Endodermal cell (in vitro differentiated cells): Measurements from ENCODE around the gene SRRM1. TPM values are rescaled to one million over a fixed set of nuclear protein-coding genes. Genes with fewer than 3 reads are reported as not detected.
"Not testable (repeated sequence)": the region's sequence is repeated elsewhere in the genome, so short reads cannot be mapped to it uniquely, and the experiment has no call there.

Source experiments
- DNase-seq: peaks from one replicate; pipeline ENCODE4 v3.0.0-alpha.2; 2017
- H3K27ac ChIP-seq: 2 replicates; pipeline ENCODE4 v1.5.1; 2013; ENCODE audit warnings: mild to moderate bottlenecking, low read depth, low read length, moderate library complexity
- H3K27me3 ChIP-seq: 2 replicates; pipeline ENCODE4 v1.6.1; 2013; ENCODE audit warnings: mild to moderate bottlenecking, low read length, moderate library complexity; ENCODE audit not compliant: insufficient read depth, control insufficient read depth, poor library complexity, severe bottlenecking
- H3K36me3 ChIP-seq: 2 replicates; pipeline ENCODE4 v1.7.0; 2013; ENCODE audit warnings: mild to moderate bottlenecking, low read length, moderate library complexity; ENCODE audit not compliant: control insufficient read depth, insufficient read depth
- H3K4me1 ChIP-seq: one replicate; pipeline ENCODE4 v1.7.0; 2013; ENCODE audit warnings: low read length; ENCODE audit not compliant: control insufficient read depth, insufficient read depth
- H3K4me3 ChIP-seq: 2 replicates; pipeline ENCODE4 v1.5.1; 2013; ENCODE audit warnings: mild to moderate bottlenecking, low read length, moderate library complexity
- H3K9ac ChIP-seq: 2 replicates; pipeline ENCODE4 v1.6.1; 2013; ENCODE audit warnings: mild to moderate bottlenecking, low read length, moderate library complexity; ENCODE audit not compliant: poor library complexity, severe bottlenecking; ENCODE audit errors: extremely low read depth
- H3K9me3 ChIP-seq: 2 replicates; pipeline ENCODE4 v1.6.1; 2013; ENCODE audit warnings: mild to moderate bottlenecking, low read length, moderate library complexity; ENCODE audit not compliant: control insufficient read depth
- H3K27ac Mint-ChIP-seq: 2 replicates; pipeline ENCODE4 v1.8.0; 2020; ENCODE audit warnings: mixed read lengths
- H3K27me3 Mint-ChIP-seq: 2 replicates; pipeline ENCODE4 v1.8.0; 2021; ENCODE audit warnings: mild to moderate bottlenecking, mixed read lengths; ENCODE audit not compliant: insufficient read depth
- H3K36me3 Mint-ChIP-seq: 2 replicates; pipeline ENCODE4 v1.8.0; 2020; ENCODE audit warnings: low read depth, mixed read lengths
- H3K4me1 Mint-ChIP-seq: 2 replicates; pipeline ENCODE4 v1.8.0; 2020; ENCODE audit warnings: mixed read lengths
- H3K4me3 Mint-ChIP-seq: 2 replicates; pipeline ENCODE4 v1.8.0; 2020; ENCODE audit warnings: mild to moderate bottlenecking, moderate library complexity, mixed read lengths
- H3K9me3 Mint-ChIP-seq: 2 replicates; pipeline ENCODE4 v1.8.0; 2020; ENCODE audit warnings: mild to moderate bottlenecking, mixed read lengths
- whole genome bisulfite sequencing, 2 experiments: methylation state at CpG; one replicate each; pipeline versions ENCODE4 v1.1.5 to v1.1.7; 2013; ENCODE audit warnings: missing lambda C conversion rate in 2 of 2, mixed read lengths in 1 of 2; ENCODE audit not compliant: insufficient coverage in 1 of 2, insufficient read length in 1 of 2; 5-methylcytosine and 5-hydroxymethylcytosine counted together
- total RNA-seq, 2 donors: library from RNA; stranded (reverse); fragmentation: NEBNext Ultra II Directional in 1 of 2; extraction: Animal tissue kit (Norgen Biotek cat#: 25700) in 1 of 2; gene quantifications; 2 replicates in 1 of 2; 3 replicates in 1 of 2; pipeline ENCODE4 v1.2.1, GENCODE V29; 2021
- TF ChIP-seq, protein P1 (sequence below): fragments of 200-600 bp; sonication (generic); conservative IDR thresholded peaks from 2 replicates; pipeline ENCODE4 v1.5.0; 2021; ENCODE audit warnings: antibody characterized with exemption, mild to moderate bottlenecking

SRRM1 gene
- total RNA-seq, 2 donors from 2014 or later: 233 to 293 TPM

- H3K9me3 Mint-ChIP-seq: peaks cover 9% of the 10 kb centered on the region
- no peak for DNase-seq
- H3K4me3 ChIP-seq: no peak overlapping the region
Measured at GRCh38 chr1:24696041-24696755, 53.1 kb downstream of the SRRM1 start.

DNA sequence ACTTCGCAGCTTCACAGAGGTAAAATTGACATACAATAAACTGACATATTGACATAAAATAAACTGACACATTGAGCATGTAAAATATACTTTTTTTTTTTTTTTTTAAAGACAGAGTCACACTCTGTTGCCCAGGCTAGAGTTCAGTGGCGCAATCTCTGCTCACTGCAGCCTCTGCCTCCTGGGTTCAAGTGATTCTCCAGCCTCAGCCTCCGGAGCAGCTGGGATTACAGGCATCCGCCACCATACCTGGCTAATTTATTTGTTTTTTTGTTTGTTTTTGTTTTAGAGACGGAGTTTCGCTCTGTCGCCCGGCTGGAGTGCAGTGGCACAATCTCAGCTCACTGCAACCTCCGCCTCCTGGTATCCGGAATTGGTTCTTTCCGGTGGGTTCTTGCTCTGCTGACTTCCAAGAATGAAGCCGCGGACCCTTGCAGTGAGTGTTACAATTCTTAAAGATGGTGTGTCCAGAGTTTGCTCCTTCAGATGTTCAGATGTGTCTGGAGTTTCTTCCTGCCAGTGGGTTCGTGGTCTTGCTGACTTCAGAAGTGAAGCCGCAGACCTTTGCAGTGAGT is 53.7 kb downstream of the SRRM1 start:
- Mint-ChIP-seq H3K27ac (no peak overlapping the region), H3K36me3 (no peaks in the 10 kb centered on the region)

More at GRCh38 chr1:24696041-24696755, 53.1 kb downstream of the SRRM1 start:
- H3K36me3 ChIP-seq: no peaks in the 10 kb centered on the region
- Mint-ChIP-seq H3K36me3 (no peaks in the 10 kb centered on the region), H3K27ac (no peak overlapping the region), H3K4me1 (peaks cover 12% of the 10 kb centered on the region), H3K27me3 (no peaks in the 10 kb centered on the region), H3K4me3 (no peak overlapping the region)
- H3K27ac ChIP-seq: no peak overlapping the region
- TF ChIP-seq, protein P1, sequence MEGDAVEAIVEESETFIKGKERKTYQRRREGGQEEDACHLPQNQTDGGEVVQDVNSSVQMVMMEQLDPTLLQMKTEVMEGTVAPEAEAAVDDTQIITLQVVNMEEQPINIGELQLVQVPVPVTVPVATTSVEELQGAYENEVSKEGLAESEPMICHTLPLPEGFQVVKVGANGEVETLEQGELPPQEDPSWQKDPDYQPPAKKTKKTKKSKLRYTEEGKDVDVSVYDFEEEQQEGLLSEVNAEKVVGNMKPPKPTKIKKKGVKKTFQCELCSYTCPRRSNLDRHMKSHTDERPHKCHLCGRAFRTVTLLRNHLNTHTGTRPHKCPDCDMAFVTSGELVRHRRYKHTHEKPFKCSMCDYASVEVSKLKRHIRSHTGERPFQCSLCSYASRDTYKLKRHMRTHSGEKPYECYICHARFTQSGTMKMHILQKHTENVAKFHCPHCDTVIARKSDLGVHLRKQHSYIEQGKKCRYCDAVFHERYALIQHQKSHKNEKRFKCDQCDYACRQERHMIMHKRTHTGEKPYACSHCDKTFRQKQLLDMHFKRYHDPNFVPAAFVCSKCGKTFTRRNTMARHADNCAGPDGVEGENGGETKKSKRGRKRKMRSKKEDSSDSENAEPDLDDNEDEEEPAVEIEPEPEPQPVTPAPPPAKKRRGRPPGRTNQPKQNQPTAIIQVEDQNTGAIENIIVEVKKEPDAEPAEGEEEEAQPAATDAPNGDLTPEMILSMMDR: no peak
- H3K27me3 ChIP-seq: no peaks in the 10 kb centered on the region
- no peak overlapping the region for H3K9ac ChIP-seq
- H3K9me3 ChIP-seq: no peaks in the 10 kb centered on the region
- WGBS, 2 experiments: 94% methylated on average over 4 to 5 of the region's 5 CpGs
- no peaks in the 10 kb centered on the region for H3K4me1 ChIP-seq

GRCh38 chr1:24697453-24698001 is 54.4 kb downstream of the SRRM1 start:
- H3K27me3 ChIP-seq, DNase-seq, H3K27me3 Mint-ChIP-seq, H3K4me3 Mint-ChIP-seq, H3K36me3 Mint-ChIP-seq, H3K36me3 ChIP-seq, H3K4me1 ChIP-seq, H3K9me3 ChIP-seq, H3K9me3 Mint-ChIP-seq, H3K4me3 ChIP-seq, H3K27ac ChIP-seq, H3K9ac ChIP-seq, H3K27ac Mint-ChIP-seq: not testable (repeated sequence)
- H3K4me1 Mint-ChIP-seq: peaks cover 12% of the 10 kb centered on the region
- WGBS, 2 experiments: 96 to 98% methylated on average over 6 to 7 of the region's 7 CpGs

More for the DNA sequence above, 53.7 kb downstream of the SRRM1 start:
- H3K27ac ChIP-seq: no peak overlapping the region
- no peak overlapping the region for H3K4me3 ChIP-seq
- Mint-ChIP-seq H3K27me3 (no peaks in the 10 kb centered on the region), H3K9me3 (peaks cover 6% of the 10 kb centered on the region), H3K4me1 (peaks cover 12% of the 10 kb centered on the region), H3K4me3 (no peak overlapping the region)
- H3K9ac ChIP-seq: no peak overlapping the region
- no peaks in the 10 kb centered on the region for H3K36me3 ChIP-seq
- no peaks in the 10 kb centered on the region for H3K9me3 ChIP-seq
- H3K4me1 ChIP-seq: no peaks in the 10 kb centered on the region
- 96% methylated on average over 12 to 15 of the region's 15 CpGs for WGBS, 2 experiments
- no peaks in the 10 kb centered on the region for H3K27me3 ChIP-seq
- TF ChIP-seq, protein P1: no peak
- DNase-seq: no peak

GRCh38 chr1:24698326-24698725 is 55.2 kb downstream of the SRRM1 start:
- DNase-seq, H3K4me3 Mint-ChIP-seq, H3K36me3 Mint-ChIP-seq, H3K27me3 Mint-ChIP-seq, H3K9me3 ChIP-seq, H3K27me3 ChIP-seq, H3K27ac ChIP-seq, H3K36me3 ChIP-seq, H3K4me3 ChIP-seq, H3K9ac ChIP-seq, H3K4me1 ChIP-seq, H3K27ac Mint-ChIP-seq, H3K9me3 Mint-ChIP-seq: not testable (repeated sequence)
- 90 to 93% methylated on average over 5 to 8 of the region's 8 CpGs for WGBS, 2 experiments
- peaks cover 12% of the 10 kb centered on the region for H3K4me1 Mint-ChIP-seq
